H9 (cell line): Measurements from ENCODE around the gene KRTAP12-2. TPM values are rescaled to one million over a fixed set of nuclear protein-coding genes. Genes with fewer than 3 reads are reported as not detected.

Experiments used
- DNase-seq: peaks from one replicate; pipeline ENCODE4 v3.0.0-alpha.2; 2017
- H2AFZ ChIP-seq: one replicate; pipeline ENCODE4 v1.6.1; 2013; ENCODE audit warnings: mild to moderate bottlenecking, low read length, control low read depth, moderate library complexity
- H2AK5ac ChIP-seq: 2 replicates; pipeline ENCODE4 v1.6.1; 2013; ENCODE audit warnings: low read length, control low read depth, mixed read lengths; ENCODE audit not compliant: insufficient read length
- H2BK120ac ChIP-seq: one replicate; pipeline ENCODE4 v1.6.1; 2013; ENCODE audit warnings: low read depth, mild to moderate bottlenecking, low read length, control low read depth, inconsistent platforms; ENCODE audit not compliant: poor library complexity, severe bottlenecking
- H2BK12ac ChIP-seq: 2 replicates; pipeline ENCODE4 v1.6.1; 2013; ENCODE audit warnings: low read length, control low read depth, mixed read lengths, low read depth; ENCODE audit not compliant: insufficient read length
- H2BK15ac ChIP-seq: 2 replicates; pipeline ENCODE4 v1.6.1; 2013; ENCODE audit warnings: low read depth, low read length, control low read depth
- H2BK20ac ChIP-seq: one replicate; pipeline ENCODE4 v1.6.1; 2013; ENCODE audit warnings: low read depth, mild to moderate bottlenecking, low read length, control low read depth, inconsistent platforms; ENCODE audit not compliant: poor library complexity, severe bottlenecking
- H2BK5ac ChIP-seq: 2 replicates; pipeline ENCODE4 v1.6.1; 2013; ENCODE audit warnings: low read length, control low read depth, mixed read lengths; ENCODE audit not compliant: insufficient read length
- H3K14ac ChIP-seq: 2 replicates; pipeline ENCODE4 v1.6.1; 2013; ENCODE audit warnings: low read length, control low read depth; ENCODE audit not compliant: insufficient read depth
- H3K18ac ChIP-seq: 2 replicates; pipeline ENCODE4 v1.6.1; 2013; ENCODE audit warnings: low read depth, mild to moderate bottlenecking, mixed read lengths, low read length, control low read depth; ENCODE audit not compliant: insufficient read length
- H3K23ac ChIP-seq: 2 replicates; pipeline ENCODE4 v1.6.1; 2013; ENCODE audit warnings: low read length, control low read depth, mixed read lengths, low read depth; ENCODE audit not compliant: insufficient read length
- H3K23me2 ChIP-seq: 2 replicates; pipeline ENCODE4 v1.6.1; 2013; ENCODE audit warnings: low read depth, mild to moderate bottlenecking, mixed read lengths, low read length, control low read depth; ENCODE audit not compliant: insufficient read length, poor library complexity, severe bottlenecking
- H3K27ac ChIP-seq: 2 replicates; pipeline ENCODE4 v1.5.1; 2013; ENCODE audit warnings: low read length, control low read depth, mixed read lengths, low read depth; ENCODE audit not compliant: insufficient read length
- H3K27me3 ChIP-seq: 2 replicates; pipeline ENCODE4 v1.6.1; 2013; ENCODE audit warnings: low read length, control low read depth, inconsistent platforms; ENCODE audit not compliant: insufficient read depth
- H3K4ac ChIP-seq: 2 replicates; pipeline ENCODE4 v1.6.1; 2013; ENCODE audit warnings: low read depth, mild to moderate bottlenecking, control low read depth, inconsistent platforms, low read length, moderate library complexity
- H3K4me1 ChIP-seq: 2 replicates; pipeline ENCODE4 v1.6.1; 2013; ENCODE audit warnings: low read length, control low read depth, inconsistent platforms; ENCODE audit not compliant: insufficient read depth
- H3K4me2 ChIP-seq: 2 replicates; pipeline ENCODE4 v1.6.1; 2013; ENCODE audit warnings: low read length, control low read depth, mixed read lengths; ENCODE audit not compliant: insufficient read length, insufficient read depth
- H3K56ac ChIP-seq: 2 replicates; pipeline ENCODE4 v1.6.1; 2013; ENCODE audit warnings: low read depth, mild to moderate bottlenecking, mixed read lengths, low read length, control low read depth; ENCODE audit not compliant: insufficient read length
- H3K79me1 ChIP-seq: 2 replicates; pipeline ENCODE4 v1.6.1; 2013; ENCODE audit warnings: low read depth, mild to moderate bottlenecking, moderate library complexity, low read length, control low read depth, inconsistent platforms; ENCODE audit not compliant: insufficient read depth, poor library complexity, severe bottlenecking
- H3K79me2 ChIP-seq: 2 replicates; pipeline ENCODE4 v1.6.1; 2013; ENCODE audit warnings: low read length, control low read depth, inconsistent platforms; ENCODE audit not compliant: insufficient read depth
- H3K9ac ChIP-seq: 2 replicates; pipeline ENCODE4 v1.6.1; 2013; ENCODE audit warnings: low read length, control low read depth, mixed read lengths; ENCODE audit not compliant: insufficient read length; ENCODE audit errors: extremely low read depth
- H3K9me3 ChIP-seq: one replicate; pipeline ENCODE4 v1.6.1; 2013; ENCODE audit warnings: low read depth, low read length, inconsistent platforms; ENCODE audit not compliant: control insufficient read depth
- H3T11ph ChIP-seq: one replicate; pipeline ENCODE4 v1.6.1; 2013; ENCODE audit warnings: mild to moderate bottlenecking, low read length, control low read depth, inconsistent platforms
- H4K20me1 ChIP-seq: one replicate; pipeline ENCODE4 v1.6.1; 2013; ENCODE audit not compliant: control insufficient read depth, insufficient read length, insufficient read depth
- H4K5ac ChIP-seq: 2 replicates; pipeline ENCODE4 v1.6.1; 2013; ENCODE audit warnings: low read depth, mild to moderate bottlenecking, mixed read lengths, low read length, control low read depth; ENCODE audit not compliant: insufficient read length
- H4K8ac ChIP-seq: replicated peaks from 2 replicates; pipeline ENCODE4 v1.6.1; 2013; ENCODE audit warnings: low read length, control low read depth, mixed read lengths, low read depth; ENCODE audit not compliant: insufficient read length
- H4K91ac ChIP-seq: 2 replicates; pipeline ENCODE4 v1.6.1; 2013; ENCODE audit warnings: low read depth, mild to moderate bottlenecking, moderate library complexity, mixed read lengths, low read length, control low read depth; ENCODE audit not compliant: insufficient read length
- H3K27ac Mint-ChIP-seq, 3 experiments: 2 replicates in 2 of 3; 3 replicates in 1 of 3; pipeline ENCODE4 v1.8.0; 2020 to 2021; ENCODE audit warnings: mixed read lengths in 3 of 3, mild to moderate bottlenecking in 1 of 3, moderate library complexity in 1 of 3
- H3K27me3 Mint-ChIP-seq: 2 replicates; pipeline ENCODE4 v1.8.0; 2021; ENCODE audit warnings: low read depth, mild to moderate bottlenecking, moderate library complexity, mixed read lengths
- H3K36me3 Mint-ChIP-seq, 3 experiments: 2 replicates in 2 of 3; 3 replicates in 1 of 3; pipeline ENCODE4 v1.8.0; 2020 to 2021; ENCODE audit warnings: low read depth in 3 of 3, mixed read lengths in 3 of 3; ENCODE audit not compliant: insufficient read depth in 1 of 3
- H3K4me1 Mint-ChIP-seq, 2 experiments: 2 replicates each; pipeline ENCODE4 v1.8.0; 2020; ENCODE audit warnings: mixed read lengths in 2 of 2
- H3K4me3 Mint-ChIP-seq, 2 experiments: 2 replicates in 1 of 2; 3 replicates in 1 of 2; pipeline ENCODE4 v1.8.0; 2020 to 2021; ENCODE audit warnings: mild to moderate bottlenecking in 2 of 2, mixed read lengths in 2 of 2, moderate library complexity in 1 of 2
- H3K9me3 Mint-ChIP-seq, 2 experiments: 2 replicates in 1 of 2; 3 replicates in 1 of 2; pipeline ENCODE4 v1.8.0; 2020; ENCODE audit warnings: mild to moderate bottlenecking in 2 of 2, mixed read lengths in 2 of 2, moderate library complexity in 1 of 2
- total RNA-seq: library from RNA; stranded (reverse); gene quantifications from 2 replicates; pipeline ENCODE4 v1.2.1, GENCODE V29; 2021
- TF ChIP-seq, protein P1 (sequence below): fragments of 200-600 bp; sonication (generic); conservative IDR thresholded peaks from 3 replicates; pipeline ENCODE4 v1.8.0; 2021; ENCODE audit warnings: antibody characterized with exemption, mild to moderate bottlenecking

Gene KRTAP12-2
- total RNA-seq, 1 experiment from 2014 or later: not detected

DNA sequence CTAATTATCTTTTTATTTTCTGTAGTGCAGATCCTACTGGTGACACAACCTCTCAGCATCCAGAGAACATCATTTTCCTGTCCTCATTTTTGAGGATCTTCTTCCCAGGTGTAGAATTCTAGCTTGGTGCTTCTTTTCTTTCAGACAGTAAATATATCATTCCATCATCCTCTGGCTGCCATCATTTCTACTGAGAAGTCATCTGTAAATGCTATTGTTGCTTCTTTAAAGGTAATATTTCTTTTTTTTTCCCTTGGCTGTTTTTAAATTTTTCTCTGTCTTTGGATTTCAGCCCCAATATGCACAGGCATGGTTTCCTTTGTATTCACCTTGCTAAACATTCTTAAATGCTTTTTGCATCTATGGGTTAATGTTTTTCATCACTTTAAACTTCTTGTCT, 43.2 kb downstream of the KRTAP12-2 start:
- Mint-ChIP-seq H3K4me3 (no peak overlapping the region), H3K4me1 (peaks cover 6 to 7% of the 10 kb centered on the region in 2 experiments; a peak in 3 of 4 replicates), H3K9me3 (peaks cover 50 to 54% of the 10 kb centered on the region in 2 experiments), H3K36me3 (peaks cover 12 to 46% (median 30%) of the 10 kb centered on the region in 3 experiments), H3K27me3 (peaks cover 5% of the 10 kb centered on the region), H3K27ac (no peak overlapping the region)
- H2BK12ac ChIP-seq: no peak overlapping the region
- no peak overlapping the region for H3K14ac ChIP-seq
- peaks cover 4% of the 10 kb centered on the region for H3K9me3 ChIP-seq
- no peak overlapping the region for H3K27ac ChIP-seq
- no peak overlapping the region for H3K18ac ChIP-seq
- H3K23me2 ChIP-seq: no peaks in the 10 kb centered on the region
- H2BK15ac ChIP-seq: no peak overlapping the region
- no peak overlapping the region for H4K91ac ChIP-seq
- no peak overlapping the region for H3K9ac ChIP-seq
- H3K79me1 ChIP-seq: no peaks in the 10 kb centered on the region
- TF ChIP-seq, protein P1, sequence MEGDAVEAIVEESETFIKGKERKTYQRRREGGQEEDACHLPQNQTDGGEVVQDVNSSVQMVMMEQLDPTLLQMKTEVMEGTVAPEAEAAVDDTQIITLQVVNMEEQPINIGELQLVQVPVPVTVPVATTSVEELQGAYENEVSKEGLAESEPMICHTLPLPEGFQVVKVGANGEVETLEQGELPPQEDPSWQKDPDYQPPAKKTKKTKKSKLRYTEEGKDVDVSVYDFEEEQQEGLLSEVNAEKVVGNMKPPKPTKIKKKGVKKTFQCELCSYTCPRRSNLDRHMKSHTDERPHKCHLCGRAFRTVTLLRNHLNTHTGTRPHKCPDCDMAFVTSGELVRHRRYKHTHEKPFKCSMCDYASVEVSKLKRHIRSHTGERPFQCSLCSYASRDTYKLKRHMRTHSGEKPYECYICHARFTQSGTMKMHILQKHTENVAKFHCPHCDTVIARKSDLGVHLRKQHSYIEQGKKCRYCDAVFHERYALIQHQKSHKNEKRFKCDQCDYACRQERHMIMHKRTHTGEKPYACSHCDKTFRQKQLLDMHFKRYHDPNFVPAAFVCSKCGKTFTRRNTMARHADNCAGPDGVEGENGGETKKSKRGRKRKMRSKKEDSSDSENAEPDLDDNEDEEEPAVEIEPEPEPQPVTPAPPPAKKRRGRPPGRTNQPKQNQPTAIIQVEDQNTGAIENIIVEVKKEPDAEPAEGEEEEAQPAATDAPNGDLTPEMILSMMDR: no peak
- H2AK5ac ChIP-seq: no peak overlapping the region
- no peaks in the 10 kb centered on the region for H3K79me2 ChIP-seq
- no peak overlapping the region for H3K23ac ChIP-seq
- H3K4me1 ChIP-seq: no peaks in the 10 kb centered on the region
- no peak overlapping the region for H3T11ph ChIP-seq
- no peak for DNase-seq
- no peak overlapping the region for H3K56ac ChIP-seq
- H3K4ac ChIP-seq: no peak overlapping the region
- H2BK120ac ChIP-seq: no peak overlapping the region
- no peak overlapping the region for H4K5ac ChIP-seq
- H2AFZ ChIP-seq: no peak overlapping the region
- H4K20me1 ChIP-seq: no peaks in the 10 kb centered on the region
- no peaks in the 10 kb centered on the region for H3K27me3 ChIP-seq
- H2BK5ac ChIP-seq: no peak overlapping the region
- no peak overlapping the region for H4K8ac ChIP-seq
- H3K4me2 ChIP-seq: no peak overlapping the region
- H2BK20ac ChIP-seq: no peak overlapping the region
